ENCODE measurements around the gene MOB3B.

Gene MOB3B

DNA sequence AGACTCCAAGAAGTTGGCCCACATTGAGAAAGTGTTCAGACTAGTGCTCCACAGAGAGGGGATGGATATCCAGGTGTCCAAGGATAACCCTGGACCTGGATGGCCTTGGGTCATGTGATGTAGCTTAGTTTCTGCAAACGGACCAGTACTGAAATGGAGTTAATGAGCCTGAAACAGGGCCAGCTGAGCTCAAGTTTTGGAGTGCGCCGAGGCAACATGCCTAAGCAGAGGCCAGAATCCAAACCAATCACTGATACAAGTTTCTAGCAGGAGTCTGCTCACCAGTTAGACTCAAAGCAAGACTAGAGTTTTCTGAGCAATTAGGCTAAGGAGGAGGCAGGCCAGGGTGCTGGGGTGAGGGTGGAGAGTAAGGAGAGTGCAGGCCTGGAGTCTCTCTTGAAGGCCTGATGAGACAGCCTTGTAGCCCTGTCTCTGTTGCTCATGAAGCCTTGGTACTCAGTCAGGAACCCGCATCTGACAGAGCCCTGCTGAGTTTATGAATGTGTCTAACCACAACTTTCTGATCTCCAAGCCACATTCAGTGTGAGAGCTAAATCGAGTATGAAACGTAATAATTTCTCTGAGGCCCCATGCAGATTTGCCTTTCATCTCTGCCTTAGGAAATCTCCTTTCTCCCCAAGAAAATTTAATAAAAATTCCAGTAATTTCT, 163.8 kb downstream of the MOB3B start:
- DNase-seq (ENCODE audit: low spot score), result no peak

- no peak for DNase-seq (ENCODE audit: low spot score)
Observed at GRCh38 chr9:27362447-27363210, 167.0 kb downstream of the MOB3B start.

DNA sequence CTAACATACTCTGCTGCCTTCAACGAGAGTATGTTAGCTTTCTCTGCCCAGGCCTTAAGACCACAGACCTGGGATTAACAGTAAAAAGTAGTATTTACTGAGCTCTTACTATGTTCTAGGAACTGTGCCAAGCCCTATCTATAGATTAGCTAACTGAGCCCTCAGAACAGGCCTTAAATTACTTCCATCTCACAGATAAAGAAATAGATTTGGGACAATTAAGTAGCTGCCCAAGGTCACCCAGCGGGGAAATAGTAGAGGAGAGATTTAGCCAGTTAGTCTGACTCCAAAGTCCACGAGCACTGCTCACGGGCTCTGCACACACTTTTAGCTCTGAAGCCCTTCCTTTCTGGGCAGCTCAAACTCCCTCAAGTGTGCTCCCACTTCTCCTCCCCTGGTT, 168.1 kb downstream of the MOB3B start:
- DNase-seq (ENCODE audit: low spot score), result no peak

DNA sequence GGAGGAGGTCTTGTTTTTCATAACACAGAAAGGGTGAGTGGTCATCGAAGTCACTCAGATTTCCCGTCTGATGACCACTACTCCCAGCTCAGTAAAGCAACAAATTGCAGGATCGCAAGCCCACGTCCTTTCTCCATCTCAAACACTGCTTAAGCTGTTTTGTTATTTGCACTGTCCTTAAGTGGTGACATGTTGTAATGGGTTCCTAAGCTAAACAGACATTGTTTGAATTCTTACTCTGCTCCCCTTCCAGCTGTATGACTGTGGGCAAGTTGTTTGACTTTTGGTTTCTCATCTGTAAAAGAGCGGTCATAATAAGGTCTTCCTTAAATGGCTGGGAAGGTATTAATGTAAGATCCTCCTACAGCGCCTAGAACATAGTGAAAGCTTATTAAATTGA, 169.9 kb downstream of the MOB3B start:
- DNase-seq (ENCODE audit: low spot score), result no peak

DNA sequence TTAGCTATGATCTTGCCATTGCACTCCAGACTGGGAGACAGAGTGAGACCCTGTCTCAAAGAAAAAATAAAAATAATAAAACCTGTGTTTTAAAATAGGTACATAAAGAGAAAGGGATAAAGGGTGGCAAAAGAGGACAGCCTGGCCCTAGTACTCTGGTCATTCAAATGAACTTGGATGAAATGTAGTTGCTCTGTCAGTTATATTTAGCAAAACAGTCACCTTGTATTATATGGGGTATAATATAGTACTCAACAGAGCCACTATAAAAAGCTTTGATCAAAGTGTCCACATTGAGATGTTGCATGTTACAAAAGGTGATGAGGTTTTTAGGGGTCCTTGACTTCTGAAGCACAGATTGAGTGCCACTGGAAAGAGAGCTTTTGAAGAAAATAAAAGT, 171.6 kb downstream of the MOB3B start:
- no peak for DNase-seq (ENCODE audit: low spot score)

GRCh38 chr9:27356446-27356845, 173.2 kb downstream of the MOB3B start:
- DNase-seq (ENCODE audit: low spot score), result no peak

DNA sequence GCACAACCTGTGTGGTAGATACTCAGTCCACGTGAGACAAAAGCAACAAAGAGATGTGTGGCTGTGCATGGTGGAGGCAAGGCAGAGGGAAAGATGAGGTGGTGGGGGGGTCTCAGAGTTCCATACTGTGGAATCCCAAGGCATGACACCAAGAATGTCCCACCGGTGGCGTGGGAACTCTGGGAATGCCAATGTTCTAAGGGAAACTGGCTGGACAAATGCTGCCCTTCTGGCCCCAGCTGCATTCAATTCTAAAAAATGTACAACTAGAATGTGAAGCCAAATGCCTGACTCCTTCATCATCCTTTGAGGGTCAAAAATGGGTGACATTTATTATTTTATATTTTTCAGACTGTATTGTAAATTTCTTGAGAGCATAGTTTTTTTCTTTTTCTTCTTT, 174.4 kb downstream of the MOB3B start:
- no peak for DNase-seq (ENCODE audit: low spot score)

GRCh38 chr9:27353474-27354229, 176.0 kb downstream of the MOB3B start:
- DNase-seq (ENCODE audit: low spot score), result no peak

DNA sequence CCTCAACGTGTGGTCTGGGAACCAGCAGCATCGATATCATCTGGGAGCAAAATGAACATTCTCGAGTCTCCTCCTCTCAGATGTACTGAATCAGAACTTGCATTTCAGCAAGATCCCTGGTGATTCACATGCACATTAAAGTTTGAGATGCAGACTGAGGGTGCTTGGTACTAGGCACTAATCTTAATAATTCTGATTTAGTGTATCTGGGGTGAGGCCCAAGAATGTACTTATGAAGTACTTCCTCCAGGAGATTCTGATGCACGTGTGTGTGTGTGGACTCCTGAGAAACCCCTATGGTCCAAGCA, 176.5 kb downstream of the MOB3B start:
- no peak for DNase-seq (ENCODE audit: low spot score)

- no peak for DNase-seq (ENCODE audit: low spot score)
Observed at GRCh38 chr9:27352457-27353165, 177.0 kb downstream of the MOB3B start.

GRCh38 chr9:27351438-27351837, 178.2 kb downstream of the MOB3B start:
- DNase-seq (ENCODE audit: low spot score), result no peak

DNA sequence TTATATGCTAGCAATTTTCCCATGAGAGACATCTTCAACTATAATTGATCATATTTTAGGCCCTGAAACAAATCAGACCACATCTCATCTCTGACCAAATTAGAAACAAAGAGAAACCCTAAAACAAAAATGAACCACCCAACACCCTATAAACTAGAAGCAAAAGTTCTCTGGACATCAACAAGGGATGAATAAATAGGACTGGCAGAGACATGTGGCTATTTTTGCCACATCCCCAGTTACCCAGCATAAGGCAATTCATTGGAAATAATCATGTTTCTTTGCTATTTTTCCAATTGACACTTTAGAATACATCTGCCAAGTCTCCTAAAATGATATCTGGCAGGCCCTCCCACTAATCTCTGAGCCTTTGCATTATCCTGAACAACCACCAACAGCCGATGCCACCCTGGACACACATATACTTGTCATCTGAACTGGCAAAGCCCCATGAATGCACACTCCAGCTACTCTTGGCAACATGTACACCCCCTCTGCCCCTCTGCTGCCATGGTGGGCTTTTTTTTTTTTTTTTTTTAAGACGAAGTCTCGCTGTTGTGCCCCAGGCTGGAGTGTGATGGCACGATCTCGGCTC, 179.1 kb downstream of the MOB3B start:
- no peak for DNase-seq (ENCODE audit: low spot score)

- no peak for DNase-seq (ENCODE audit: low spot score)
Observed at GRCh38 chr9:27349698-27350080, 179.9 kb downstream of the MOB3B start.

- no peak for DNase-seq (ENCODE audit: low spot score)
Observed at GRCh38 chr9:27348785-27349697, 180.6 kb downstream of the MOB3B start.

GRCh38 chr9:27347889-27348288, 181.7 kb downstream of the MOB3B start:
- DNase-seq (ENCODE audit: low spot score), result no peak

- DNase-seq (ENCODE audit: low spot score), result no peak
Observed at GRCh38 chr9:27344776-27345175, 184.8 kb downstream of the MOB3B start.

GRCh38 chr9:27341545-27342294, 187.9 kb downstream of the MOB3B start:
- no peak for DNase-seq (ENCODE audit: low spot score)

DNA sequence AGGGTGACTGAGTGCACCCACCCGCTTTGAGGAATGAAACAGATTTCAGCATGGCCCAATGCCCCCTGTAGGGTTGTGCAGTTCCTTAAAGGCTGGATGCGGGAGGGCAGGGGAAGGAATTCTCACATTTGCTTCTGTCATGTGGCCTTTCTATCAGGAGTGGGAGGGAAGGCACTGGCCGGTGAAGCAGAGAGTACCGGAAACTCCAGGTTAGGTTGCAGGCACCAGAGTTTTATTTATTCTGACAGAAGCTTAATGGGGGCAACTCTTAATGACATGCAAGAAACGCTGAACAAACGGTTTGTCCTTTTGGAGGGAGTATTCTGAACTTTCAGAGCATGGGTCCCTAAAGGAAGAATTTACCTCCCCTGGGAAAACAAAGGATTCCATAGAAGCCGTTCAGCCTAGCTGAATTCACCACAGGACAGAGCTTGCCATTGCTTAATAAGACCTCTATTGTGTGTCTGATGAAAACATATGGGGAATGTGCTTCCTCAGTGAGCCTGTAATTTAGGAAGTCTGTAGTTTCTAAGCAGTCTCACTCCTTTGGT, 188.6 kb downstream of the MOB3B start:
- no peak for DNase-seq (ENCODE audit: low spot score)

DNA sequence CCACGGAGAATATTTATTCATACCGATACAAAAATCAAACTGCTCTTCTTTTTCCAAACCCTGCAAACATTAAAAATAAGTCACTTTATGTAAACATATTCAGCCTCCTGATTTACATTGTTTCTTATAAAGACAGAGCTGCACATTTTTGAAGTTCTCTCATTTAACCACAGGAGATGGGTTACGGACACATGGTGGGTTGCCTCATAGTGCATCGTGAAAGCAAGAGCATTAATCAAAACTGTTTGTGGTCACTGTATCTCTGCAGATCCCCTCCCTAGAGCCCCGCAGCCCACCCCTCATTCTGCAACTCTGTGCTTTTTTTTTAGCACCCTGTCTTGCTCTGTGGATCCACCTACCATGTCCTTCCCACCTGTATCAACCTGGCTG, 189.3 kb downstream of the MOB3B start:
- DNase-seq (ENCODE audit: low spot score), result no peak

GRCh38 chr9:27339661-27340284, 189.8 kb downstream of the MOB3B start:
- DNase-seq (ENCODE audit: low spot score), result no peak
